PC-9 (cell line): Measurements from ENCODE around the gene MAN2C1. TPM values are rescaled to one million over a fixed set of nuclear protein-coding genes. Genes with fewer than 3 reads are reported as not detected.

Experiments used
- Bru-seq: library from RNA; stranded (reverse); fragments of 400-500 nt; gene quantifications from one replicate; lab custom pipeline; 2021; lab: Mats Ljungman, UMichigan
- BruChase-seq, 2 experiments: library from RNA; stranded (reverse); fragments of 400-500 nt; gene quantifications; one replicate each; lab custom pipeline; 2021; lab: Mats Ljungman, UMichigan
- BruUV-seq: library from RNA; stranded (reverse); fragments of 400-500 nt; replicated peaks from 2 replicates; lab custom pipeline; 2021; lab: Mats Ljungman, UMichigan
- CTCF ChIA-PET: fragments of 300-600 bp; sonication (Branson Sonifier 250); formaldehyde crosslinking; loops from one replicate; lab custom pipeline; 2022; ENCODE audit warnings: antibody characterized with exemption; lab: Charles Lee
- POLR2A ChIA-PET: fragments of 300-600 bp; sonication (Branson Sonifier 250); formaldehyde crosslinking; loops from one replicate; lab custom pipeline; 2022; ENCODE audit warnings: antibody characterized with exemption; ENCODE audit not compliant: unreplicated experiment; lab: Charles Lee
- DNase-seq, 2 experiments: peaks; one replicate each; pipeline versions ENCODE4 v3.0.0 to v3.0.0-alpha.2; 2015 to 2022; ENCODE audit warnings: mixed read lengths in 1 of 2
- H2AFZ ChIP-seq: fragments of 200-600 bp; sonication (generic); 2 replicates; pipeline ENCODE4 v1.8.1; 2017; ENCODE audit warnings: antibody characterized with exemption
- H3F3A ChIP-seq: fragments of 200-600 bp; sonication (generic); 2 replicates; pipeline ENCODE4 v1.8.1; 2017; ENCODE audit warnings: antibody characterized with exemption, mild to moderate bottlenecking, low read depth; ENCODE audit not compliant: insufficient read depth
- H3K27ac ChIP-seq: fragments of 200-600 bp; sonication (generic); 2 replicates; pipeline ENCODE4 v1.6.1; 2016; ENCODE audit warnings: mixed run types
- H3K27me3 ChIP-seq: fragments of 200-600 bp; sonication (generic); 2 replicates; pipeline ENCODE4 v1.6.1; 2016; ENCODE audit warnings: low read depth, mixed run types; ENCODE audit not compliant: insufficient read depth
- H3K36me3 ChIP-seq: fragments of 200-600 bp; sonication (generic); 2 replicates; pipeline ENCODE4 v1.6.1; 2016; ENCODE audit warnings: low read depth, mixed run types
- H3K4me1 ChIP-seq: fragments of 200-600 bp; sonication (generic); replicated peaks from 2 replicates; pipeline ENCODE4 v1.6.1; 2016; ENCODE audit warnings: mixed run types; ENCODE audit not compliant: insufficient read depth
- H3K4me2 ChIP-seq: fragments of 200-600 bp; sonication (generic); 2 replicates; pipeline ENCODE4 v1.6.1; 2017; ENCODE audit warnings: mixed run types
- H3K4me3 ChIP-seq: fragments of 200-600 bp; sonication (generic); 2 replicates; pipeline ENCODE4 v1.6.1; 2016; ENCODE audit warnings: mixed run types
- H3K79me2 ChIP-seq: fragments of 200-600 bp; sonication (generic); 2 replicates; pipeline ENCODE4 v1.6.1; 2017; ENCODE audit warnings: low read depth, mixed run types
- H3K9me2 ChIP-seq: fragments of 200-600 bp; sonication (generic); 2 replicates; pipeline ENCODE4 v1.8.1; 2017; ENCODE audit warnings: mild to moderate bottlenecking; ENCODE audit not compliant: insufficient read depth
- H3K9me3 ChIP-seq: fragments of 200-600 bp; sonication (generic); 2 replicates; pipeline ENCODE4 v1.8.1; 2016; ENCODE audit warnings: low read depth; ENCODE audit not compliant: insufficient read depth
- H4K20me1 ChIP-seq: fragments of 200-600 bp; sonication (generic); 2 replicates; pipeline ENCODE4 v1.8.1; 2017; ENCODE audit not compliant: insufficient read depth
- CTCF ChIP-seq: fragments of 200-600 bp; sonication (generic); conservative IDR thresholded peaks from 2 replicates; pipeline ENCODE4 v1.6.1; 2017; ENCODE audit warnings: mixed run types, antibody characterized with exemption, mild to moderate bottlenecking, moderate library complexity
- EZH2 ChIP-seq: fragments of 200-600 bp; sonication (generic); IDR thresholded peaks from 2 replicates; pipeline ENCODE4 v1.8.0; 2017; ENCODE audit warnings: antibody characterized with exemption, low read depth
- intact Hi-C: fragments of 100-400 bp; cut with micrococcal nuclease; formaldehyde crosslinking; loops from one replicate; pipeline ENCODE4 v1.10.0; 2022; ENCODE audit not compliant: unreplicated experiment
- long read RNA-seq: library from polyadenylated mRNA; stranded (forward); transcript quantifications from one replicate; pipeline ENCODE4 v2.0.0, GENCODE V29; 2022
- total RNA-seq: library from RNA; stranded (reverse); gene quantifications from 2 replicates; pipeline ENCODE4 v1.2.3, GENCODE V29; 2021

MAN2C1 gene
- total RNA-seq = 94.3 and 143 TPM in 2 replicates
- Bru-seq, nascent RNA = percentile 69 among the genes with signal in this experiment
- BruChase-seq, experiment 1, labeled RNA remaining after a 2-hour chase = percentile 69 among the genes with signal in this experiment
- BruChase-seq, experiment 2, labeled RNA remaining after a 6-hour chase = percentile 79 among the genes with signal in this experiment
- long read RNA-seq, transcript MAN2C1-201 (26 exons, 3,284 nt) = major isoform, 11 of 22 reads
- long read RNA-seq, partial matches to known transcripts = 1 of 22 reads
- long read RNA-seq, other reads (novel, unspliced or antisense) = 9 of 22 reads

DNA sequence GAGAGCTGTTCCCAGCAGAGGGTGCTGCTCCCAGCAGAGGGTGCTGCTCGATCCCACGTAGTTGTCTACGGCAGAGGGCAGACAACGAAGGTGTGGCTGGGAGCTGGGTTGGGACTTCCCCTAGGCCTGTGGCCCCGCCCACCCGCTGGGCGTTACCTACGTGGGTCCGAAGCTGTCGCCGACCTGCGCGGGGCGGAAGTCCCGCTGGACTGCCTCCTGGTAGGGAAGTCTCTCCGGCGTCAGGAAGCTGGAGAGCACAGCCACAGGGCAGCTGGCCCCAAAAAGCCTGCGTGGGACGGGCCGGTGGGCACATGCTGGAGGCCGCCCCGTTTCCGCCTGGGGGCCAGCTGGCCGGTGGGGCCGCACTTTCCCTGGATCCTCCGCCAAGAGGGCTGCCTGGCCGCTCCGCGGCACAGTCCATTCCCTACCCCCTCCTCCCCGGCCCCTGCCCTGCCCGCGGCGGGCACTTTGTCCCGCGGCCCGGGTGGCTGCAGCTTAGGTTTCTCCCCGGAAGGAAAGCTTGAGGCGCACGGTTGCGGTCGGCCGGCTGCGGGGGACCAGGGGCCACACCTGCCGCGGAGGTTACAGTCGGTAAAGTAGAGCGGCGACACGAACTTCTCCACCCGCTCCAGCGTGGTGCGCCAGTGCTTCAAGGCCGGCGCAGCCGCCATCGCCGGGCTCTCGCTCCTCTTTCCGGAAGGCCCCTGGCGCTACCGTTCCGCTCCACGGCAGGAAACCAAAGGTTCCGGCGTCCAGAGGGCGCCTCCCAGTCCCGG, at the start of gene MAN2C1:
TSS of gene MAN2C1 (minus strand) at position 695 of the 776 bp plus-strand sequence. CDS start at position 671, 24 bp downstream.
- H3F3A ChIP-seq = peaks cover 33% of the 10 kb centered on the region
- H3K9me2 ChIP-seq = no peaks in the 10 kb centered on the region
- H3K4me2 ChIP-seq = peak within 1 kb of the TSS; percentile 90
- peaks cover 16% of the 10 kb centered on the region for H3K79me2 ChIP-seq
- POLR2A ChIA-PET = interaction anchor here (0.5 to 3.1 kb wide), 10 partner anchors 21 to 485 kb away, joined by 3 to 39 read pairs (median 4); partner anchors contain the start of genes SIN3A, SNUPN and SNX33
- H3K27ac ChIP-seq = peak within 1 kb of the TSS; percentile 79
- TF ChIP-seq EZH2 = no peak
- no peak; the same call in 1 of the 2 replicates for TF ChIP-seq CTCF
- BruUV-seq = no TSS peak
- peaks cover 25% of the 10 kb centered on the region for H3K4me1 ChIP-seq
- DNase-seq = peak; percentile 93 to 97
- CTCF ChIA-PET = interaction anchor here (0.6 to 1.2 kb wide), 15 partner anchors 22 to 536 kb away, joined by 3 to 6 read pairs (median 4); partner anchors contain the start of genes IMP3 and SIN3A
- no peaks in the 10 kb centered on the region for H3K9me3 ChIP-seq
- H3K27me3 ChIP-seq = no peaks in the 10 kb centered on the region
- peak within 1 kb of the TSS; percentile 65 for H2AFZ ChIP-seq
- intact Hi-C loops = loop anchor here (2.0 to 5.0 kb wide), 3 partner anchors 84 to 315 kb away; partner anchors contain the start of genes IMP3 and SIN3A
- H4K20me1 ChIP-seq = peaks cover 9% of the 10 kb centered on the region; the same call in 1 of the 2 replicates
- peak within 1 kb of the TSS; percentile 63 for H3K4me3 ChIP-seq
- H3K36me3 ChIP-seq = peaks cover 4% of the 10 kb centered on the region; the same call in 1 of the 2 replicates

DNA sequence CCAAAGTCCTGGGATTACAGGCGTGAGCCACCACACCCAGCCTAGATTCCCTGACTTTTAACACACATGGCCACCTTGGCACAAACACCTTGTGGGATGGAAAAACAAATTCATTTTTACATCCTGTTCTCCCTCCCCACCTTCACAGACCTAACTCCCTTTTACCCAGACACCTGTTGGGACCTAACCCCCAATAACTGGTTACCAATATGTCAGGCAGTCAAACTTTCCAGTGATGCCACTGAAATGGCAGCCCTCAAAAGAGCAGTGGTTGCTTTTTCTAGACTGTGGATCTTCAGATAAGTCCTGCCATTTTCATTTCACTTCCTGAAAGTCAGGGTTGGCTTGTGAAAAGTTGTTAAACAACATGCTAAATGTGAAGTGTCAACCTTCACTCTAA, 48.2 kb upstream of the MAN2C1 start:
- POLR2A ChIA-PET = no interaction called here
- H3K36me3 ChIP-seq = peaks cover 36% of the 10 kb centered on the region
- BruUV-seq = no TSS peak

More for the DNA sequence above, 48.2 kb upstream of the MAN2C1 start:
- peaks cover 17% of the 10 kb centered on the region for H3K79me2 ChIP-seq
- TF ChIP-seq EZH2 = no peak
- no peak for TF ChIP-seq CTCF
- H3K27me3 ChIP-seq = no peaks in the 10 kb centered on the region
- DNase-seq = no peak
- peaks cover 37% of the 10 kb centered on the region for H4K20me1 ChIP-seq
- no peaks in the 10 kb centered on the region for H3K9me3 ChIP-seq
- H3K27ac ChIP-seq = 0 out of 2 replicates have a peak overlapping the region, but pooled peaks have one; percentile 19
- intact Hi-C loops = no loop called here
- H2AFZ ChIP-seq = no peak overlapping the region
- H3K9me2 ChIP-seq = no peaks in the 10 kb centered on the region
- H3K4me2 ChIP-seq = no peak overlapping the region
- peaks cover 3% of the 10 kb centered on the region; the same call in 1 of the 2 replicates for H3F3A ChIP-seq
- H3K4me1 ChIP-seq = no peaks in the 10 kb centered on the region
- CTCF ChIA-PET = interaction anchor here (0.6 kb wide), 1 partner anchor 348 kb away, joined by 6 read pairs; no protein-coding TSS in a partner anchor
- no peak overlapping the region for H3K4me3 ChIP-seq
